ENCODE data around the gene PRKAG2. TPM values are rescaled to one million over a fixed set of nuclear protein-coding genes. Genes with fewer than 3 reads are reported as not detected.

The PRKAG2 gene
- polyA plus RNA-seq, 1 of the 3 experiments (the other 2 are of a cell fraction), result 51.6 TPM

- Histone ChIP-seq H3K4me1 (ENCODE audit: control insufficient read depth in 1 of 2, insufficient read depth in 2 of 2, low read depth in 1 of 2, low read length in 1 of 2) (peaks cover 2 to 4% of the 10 kb centered on the region in 2 experiments; a peak in 3 of 4 replicates), H3K27me3 (ENCODE audit: insufficient read depth) (no peaks in the 10 kb centered on the region), H4K20me1 (ENCODE audit: insufficient read depth) (no peaks in the 10 kb centered on the region), H3K27ac (ENCODE audit: low read depth in 2 of 2, low read length in 1 of 2) (no peak overlapping the region), H3K9me3 (no peaks in the 10 kb centered on the region), H3K4me2 (no peak overlapping the region), H3K36me3 (replicated peaks in 1 of 2; ENCODE audit: control insufficient read depth in 1 of 2, insufficient read depth in 2 of 2, low read length in 1 of 2) (peaks cover 47 to 57% of the 10 kb centered on the region in 2 experiments), H3F3A (replicated peaks; ENCODE audit: insufficient read depth) (no peaks in the 10 kb centered on the region), H2AFZ (ENCODE audit: low read depth) (no peak overlapping the region), H3K9ac (no peak overlapping the region), H3K9me2 (no peaks in the 10 kb centered on the region; the same call in 1 of the 2 replicates), H3K4me3 (ENCODE audit: low read depth in 2 of 2, low read length in 1 of 2) (no peak overlapping the region), H3K79me2 (ENCODE audit: insufficient read depth) (no peaks in the 10 kb centered on the region)
- ChIA-PET POLR2A (no interaction called here), CTCF (interaction anchor here (1.0 to 7.5 kb wide), 5 partner anchors 8 to 216 kb away, joined by 3 to 108 read pairs (median 4); no protein-coding TSS in a partner anchor)
- 76% methylated on average over 8 of the region's 8 CpGs for WGBS (ENCODE audit: low lambda C conversion rate)
- DNase-seq, result no peak
- TF ChIP-seq SIN3A (IDR thresholded peaks at IDR 0.05; ENCODE audit: borderline replicate concordance, low read depth, low read length), result no peak
These were observed 310.0 kb downstream of the PRKAG2 start for GRCh38 chr7:151566897-151567320.

GRCh38 chr7:151565541-151565940 is 311.4 kb downstream of the PRKAG2 start:
- no peaks in the 10 kb centered on the region for H3F3A ChIP-seq (replicated peaks; ENCODE audit: insufficient read depth)
- no peaks in the 10 kb centered on the region for H3K79me2 ChIP-seq (ENCODE audit: insufficient read depth)
- DNase-seq, result no peak
- no peaks in the 10 kb centered on the region for H3K27me3 ChIP-seq (ENCODE audit: insufficient read depth)
- no peak overlapping the region for H3K4me2 ChIP-seq
- H2AFZ ChIP-seq (ENCODE audit: low read depth), result no peak overlapping the region
- H3K9me2 ChIP-seq, result no peaks in the 10 kb centered on the region; the same call in 1 of the 2 replicates
- POLR2A ChIA-PET, result no interaction called here
- no peaks in the 10 kb centered on the region for H4K20me1 ChIP-seq (ENCODE audit: insufficient read depth)
- peaks cover 50 to 58% of the 10 kb centered on the region in 2 experiments for H3K36me3 ChIP-seq (replicated peaks in 1 of 2; ENCODE audit: control insufficient read depth in 1 of 2, insufficient read depth in 2 of 2, low read length in 1 of 2)
- no peaks in the 10 kb centered on the region for H3K9me3 ChIP-seq
- TF ChIP-seq EZH2phosphoT487 (IDR thresholded peaks at IDR 0.05; ENCODE audit: borderline replicate concordance, low read depth) (no peak), PBX3 (IDR thresholded peaks at IDR 0.05) (peak; percentile 22; the same call in 1 of the 2 replicates), FOSL2 (IDR thresholded peaks at IDR 0.05; ENCODE audit: borderline replicate concordance, low read depth) (peak; percentile 17; the same call in 1 of the 2 replicates)
- no peak overlapping the region for H3K4me3 ChIP-seq (ENCODE audit: low read depth in 2 of 2, low read length in 1 of 2)
- 90% methylated on average over 9 of the region's 9 CpGs for WGBS (ENCODE audit: low lambda C conversion rate)
- H3K27ac ChIP-seq (ENCODE audit: low read depth in 2 of 2, low read length in 1 of 2), result no peak overlapping the region
- peaks cover 2 to 4% of the 10 kb centered on the region in 2 experiments; a peak in 3 of 4 replicates for H3K4me1 ChIP-seq (ENCODE audit: control insufficient read depth in 1 of 2, insufficient read depth in 2 of 2, low read depth in 1 of 2, low read length in 1 of 2)
- no peak overlapping the region for H3K9ac ChIP-seq
- CTCF ChIA-PET, result interaction anchor here (1.1 to 2.9 kb wide), 2 partner anchors 23 to 217 kb away, joined by 3 to 8 read pairs; no protein-coding TSS in a partner anchor

GRCh38 chr7:151560243-151560642 is 316.7 kb downstream of the PRKAG2 start:
- Histone ChIP-seq H3K4me2 (no peak overlapping the region), H3K27me3 (ENCODE audit: insufficient read depth) (no peaks in the 10 kb centered on the region), H3K9me3 (no peaks in the 10 kb centered on the region), H3K4me1 (ENCODE audit: control insufficient read depth in 1 of 2, insufficient read depth in 2 of 2, low read depth in 1 of 2, low read length in 1 of 2) (no peaks in the 10 kb centered on the region), H3K27ac (ENCODE audit: low read depth in 2 of 2, low read length in 1 of 2) (no peak overlapping the region), H3K4me3 (ENCODE audit: low read depth in 2 of 2, low read length in 1 of 2) (no peak overlapping the region), H3K9ac (no peak overlapping the region), H3K79me2 (ENCODE audit: insufficient read depth) (no peaks in the 10 kb centered on the region), H3K9me2 (no peaks in the 10 kb centered on the region; the same call in 1 of the 2 replicates), H4K20me1 (ENCODE audit: insufficient read depth) (no peaks in the 10 kb centered on the region), H3F3A (replicated peaks; ENCODE audit: insufficient read depth) (peaks cover 7% of the 10 kb centered on the region), H2AFZ (ENCODE audit: low read depth) (no peak overlapping the region), H3K36me3 (replicated peaks in 1 of 2; ENCODE audit: control insufficient read depth in 1 of 2, insufficient read depth in 2 of 2, low read length in 1 of 2) (peaks cover 47 to 59% of the 10 kb centered on the region in 2 experiments)
- TF ChIP-seq YY1 (IDR thresholded peaks at IDR 0.05; ENCODE audit: low read depth), result no peak
- no peak for TF ChIP-seq CTCF (IDR thresholded peaks at IDR 0.05)
- no peak for TF ChIP-seq CHD2 (IDR thresholded peaks at IDR 0.05; ENCODE audit: low read length, partially characterized antibody)
- no peak for TF ChIP-seq PBX3 (IDR thresholded peaks at IDR 0.05)
- no peak for TF ChIP-seq POLR2AphosphoS5 (IDR thresholded peaks at IDR 0.05; ENCODE audit: low read depth, low read length)
- TF ChIP-seq FOXM1 (IDR thresholded peaks at IDR 0.05; ENCODE audit: low read depth), result no peak
- TF ChIP-seq TCF12 (IDR thresholded peaks at IDR 0.05), result no peak
- TF ChIP-seq RXRA (IDR thresholded peaks at IDR 0.05; ENCODE audit: borderline replicate concordance, low read depth), result no peak
- no peak for DNase-seq
- ChIA-PET POLR2A (no interaction called here), CTCF (no interaction called here)
- WGBS (ENCODE audit: low lambda C conversion rate), result 92% methylated on average over 9 of the region's 9 CpGs
